Measurements from ENCODE around the gene TBX10. TPM values are rescaled to one million over a fixed set of nuclear protein-coding genes. Genes with fewer than 3 reads are reported as not detected.

TBX10 gene
- total RNA-seq, 1 donor from 2014 or later: not detected

Other genes starting within 250 kb of the TBX10 start
- gene RAD9A, start 247.8 kb downstream of the TBX10 start, total RNA-seq: 3.0 and 3.5 TPM in 2 replicates
- gene PPP1CA, start 237.9 kb downstream of the TBX10 start, total RNA-seq: 217 TPM in 2 replicates
- gene TBC1D10C, start 235.7 kb downstream of the TBX10 start, total RNA-seq: under 0.01 TPM in 1 of 2 replicates, not detected in the other
- gene CARNS1, start 224.1 kb downstream of the TBX10 start, total RNA-seq: under 0.01 TPM in 2 replicates
- 21.8 and 23.0 TPM in 2 replicates for gene RPS6KB2, start 211.3 kb downstream of the TBX10 start, total RNA-seq
- 0.20 TPM in 1 of 2 replicates, not detected in the other for gene PTPRCAP, start 202.1 kb downstream of the TBX10 start, total RNA-seq
- gene CORO1B, start 196.3 kb downstream of the TBX10 start, total RNA-seq: 91.9 and 111 TPM in 2 replicates
- not detected in 2 replicates for gene GPR152, start 187.0 kb downstream of the TBX10 start, total RNA-seq
- gene CABP4, start 184.4 kb downstream of the TBX10 start, total RNA-seq: 0.60 and 1.3 TPM in 2 replicates
- 14.2 and 16.1 TPM in 2 replicates for gene TMEM134, start 170.5 kb downstream of the TBX10 start, total RNA-seq
- 67.1 and 112 TPM in 2 replicates for gene AIP, start 156.7 kb downstream of the TBX10 start, total RNA-seq
- gene PITPNM1, start 134.4 kb downstream of the TBX10 start, total RNA-seq: 3.6 and 5.2 TPM in 2 replicates
- gene CDK2AP2, start 131.6 kb downstream of the TBX10 start, total RNA-seq: 13.1 and 19.2 TPM in 2 replicates
- not detected in 2 replicates for gene CABP2, start 116.3 kb downstream of the TBX10 start, total RNA-seq
- gene GSTP1, start 56.0 kb downstream of the TBX10 start, total RNA-seq: 638 and 947 TPM in 2 replicates
- 143 and 149 TPM in 2 replicates for gene NDUFV1, start 32.8 kb downstream of the TBX10 start, total RNA-seq
- gene NUDT8, start 9.8 kb downstream of the TBX10 start, total RNA-seq: 7.1 and 7.6 TPM in 2 replicates
- gene ACY3, start 11.0 kb upstream of the TBX10 start, total RNA-seq: not detected in 2 replicates
- not detected in 2 replicates for gene ALDH3B2, start 34.9 kb upstream of the TBX10 start, total RNA-seq

All from lung microvascular endothelial cell (primary cell).